ENCODE results near the gene THAP8. TPM values are rescaled to one million over a fixed set of nuclear protein-coding genes. Genes with fewer than 3 reads are reported as not detected.

Gene THAP8
- total and polyA plus RNA-seq, 10 of the 15 experiments (the other 5 are each of a cell fraction or from before 2014, with no cell fraction given) = 0.24 to 4.4 (median 2.6) TPM

DNA sequence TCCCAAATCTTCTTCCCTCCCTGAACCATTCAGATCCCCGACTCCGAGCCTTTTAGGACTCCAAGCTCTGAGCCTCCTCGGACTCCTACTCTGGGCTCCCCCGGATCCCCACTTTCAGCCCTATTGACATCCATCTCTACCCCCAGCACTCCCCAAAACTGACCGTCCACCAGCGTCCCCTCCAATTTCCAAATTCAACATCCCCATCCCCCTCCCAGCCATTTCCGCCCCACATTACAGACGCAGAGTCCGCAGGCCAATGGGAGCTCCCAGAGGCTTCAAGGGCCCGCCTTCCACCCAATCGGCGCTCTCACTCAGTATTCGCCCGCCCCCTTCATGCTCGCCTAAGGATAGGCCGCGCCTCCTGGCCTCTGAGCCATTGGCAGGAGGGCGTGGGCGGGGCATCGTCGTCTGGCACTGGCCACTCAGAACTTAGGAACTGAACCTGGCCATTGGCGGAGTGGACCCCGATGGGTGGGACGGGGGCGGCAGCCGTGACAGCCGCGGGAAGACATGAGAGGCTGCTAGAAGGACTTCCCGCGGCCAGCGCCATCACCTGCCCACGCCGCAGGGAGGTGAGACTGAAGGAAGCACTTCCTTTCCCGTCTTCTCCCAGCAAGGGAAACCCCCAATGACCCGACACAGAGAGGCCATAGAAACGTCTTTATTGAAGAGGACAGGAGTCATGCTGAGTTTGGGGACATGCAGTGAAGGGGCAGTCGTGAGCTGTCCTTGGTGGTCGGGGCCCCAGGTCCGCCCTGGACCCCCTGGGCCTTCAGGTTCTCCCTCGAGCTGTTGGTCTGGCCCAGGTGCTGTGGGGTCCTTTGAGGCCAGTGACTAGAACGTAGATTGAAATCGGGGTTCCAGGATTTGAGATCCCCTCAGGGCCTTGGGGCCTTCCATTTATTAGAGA lies 39.8 kb downstream of the THAP8 start, which contains the start of gene ALKBH6 (continued):
- TF ChIP-seq CREM (IDR thresholded peaks at IDR 0.05; ENCODE audit: low read depth) (peak; percentile 74), CHD1 (IDR thresholded peaks at IDR 0.05; ENCODE audit: low read depth, low read length) (no peak), ZNF274 (IDR thresholded peaks at IDR 0.05; ENCODE audit: insufficient read depth, insufficient read length) (no peak), IKZF1 (conservative IDR thresholded peaks at IDR 0.05) (peak; percentile 90), EGR1 (IDR thresholded peaks at IDR 0.05; ENCODE audit: borderline replicate concordance in 1 of 2, low read depth in 2 of 2, low read length in 2 of 2) (peak in 1 of 2 experiments; percentile 81; a peak in 2 of 3 replicates)
- TF ChIP-seq, protein P1, sequence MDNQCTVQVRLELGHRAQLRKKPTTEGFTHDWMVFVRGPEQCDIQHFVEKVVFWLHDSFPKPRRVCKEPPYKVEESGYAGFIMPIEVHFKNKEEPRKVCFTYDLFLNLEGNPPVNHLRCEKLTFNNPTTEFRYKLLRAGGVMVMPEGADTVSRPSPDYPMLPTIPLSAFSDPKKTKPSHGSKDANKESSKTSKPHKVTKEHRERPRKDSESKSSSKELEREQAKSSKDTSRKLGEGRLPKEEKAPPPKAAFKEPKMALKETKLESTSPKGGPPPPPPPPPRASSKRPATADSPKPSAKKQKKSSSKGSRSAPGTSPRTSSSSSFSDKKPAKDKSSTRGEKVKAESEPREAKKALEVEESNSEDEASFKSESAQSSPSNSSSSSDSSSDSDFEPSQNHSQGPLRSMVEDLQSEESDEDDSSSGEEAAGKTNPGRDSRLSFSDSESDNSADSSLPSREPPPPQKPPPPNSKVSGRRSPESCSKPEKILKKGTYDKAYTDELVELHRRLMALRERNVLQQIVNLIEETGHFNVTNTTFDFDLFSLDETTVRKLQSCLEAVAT (IDR thresholded peaks at IDR 0.05) = no peak
- TF ChIP-seq, protein P2, sequence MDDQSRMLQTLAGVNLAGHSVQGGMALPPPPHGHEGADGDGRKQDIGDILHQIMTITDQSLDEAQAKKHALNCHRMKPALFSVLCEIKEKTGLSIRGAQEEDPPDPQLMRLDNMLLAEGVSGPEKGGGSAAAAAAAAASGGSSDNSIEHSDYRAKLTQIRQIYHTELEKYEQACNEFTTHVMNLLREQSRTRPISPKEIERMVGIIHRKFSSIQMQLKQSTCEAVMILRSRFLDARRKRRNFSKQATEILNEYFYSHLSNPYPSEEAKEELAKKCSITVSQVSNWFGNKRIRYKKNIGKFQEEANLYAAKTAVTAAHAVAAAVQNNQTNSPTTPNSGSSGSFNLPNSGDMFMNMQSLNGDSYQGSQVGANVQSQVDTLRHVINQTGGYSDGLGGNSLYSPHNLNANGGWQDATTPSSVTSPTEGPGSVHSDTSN (IDR thresholded peaks at IDR 0.05; ENCODE audit: insufficient replicate concordance, low read depth, low read length) = peak; percentile 28
- TF ChIP-seq, protein P3, sequence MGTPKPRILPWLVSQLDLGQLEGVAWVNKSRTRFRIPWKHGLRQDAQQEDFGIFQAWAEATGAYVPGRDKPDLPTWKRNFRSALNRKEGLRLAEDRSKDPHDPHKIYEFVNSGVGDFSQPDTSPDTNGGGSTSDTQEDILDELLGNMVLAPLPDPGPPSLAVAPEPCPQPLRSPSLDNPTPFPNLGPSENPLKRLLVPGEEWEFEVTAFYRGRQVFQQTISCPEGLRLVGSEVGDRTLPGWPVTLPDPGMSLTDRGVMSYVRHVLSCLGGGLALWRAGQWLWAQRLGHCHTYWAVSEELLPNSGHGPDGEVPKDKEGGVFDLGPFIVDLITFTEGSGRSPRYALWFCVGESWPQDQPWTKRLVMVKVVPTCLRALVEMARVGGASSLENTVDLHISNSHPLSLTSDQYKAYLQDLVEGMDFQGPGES (IDR thresholded peaks at IDR 0.05) = peak; percentile 92
